ENCODE results near the gene KLHL30. TPM values are rescaled to one million over a fixed set of nuclear protein-coding genes. Genes with fewer than 3 reads are reported as not detected.

Gene KLHL30
- total RNA-seq, 1 donor from 2014 or later, result 0.26 TPM

DNA sequence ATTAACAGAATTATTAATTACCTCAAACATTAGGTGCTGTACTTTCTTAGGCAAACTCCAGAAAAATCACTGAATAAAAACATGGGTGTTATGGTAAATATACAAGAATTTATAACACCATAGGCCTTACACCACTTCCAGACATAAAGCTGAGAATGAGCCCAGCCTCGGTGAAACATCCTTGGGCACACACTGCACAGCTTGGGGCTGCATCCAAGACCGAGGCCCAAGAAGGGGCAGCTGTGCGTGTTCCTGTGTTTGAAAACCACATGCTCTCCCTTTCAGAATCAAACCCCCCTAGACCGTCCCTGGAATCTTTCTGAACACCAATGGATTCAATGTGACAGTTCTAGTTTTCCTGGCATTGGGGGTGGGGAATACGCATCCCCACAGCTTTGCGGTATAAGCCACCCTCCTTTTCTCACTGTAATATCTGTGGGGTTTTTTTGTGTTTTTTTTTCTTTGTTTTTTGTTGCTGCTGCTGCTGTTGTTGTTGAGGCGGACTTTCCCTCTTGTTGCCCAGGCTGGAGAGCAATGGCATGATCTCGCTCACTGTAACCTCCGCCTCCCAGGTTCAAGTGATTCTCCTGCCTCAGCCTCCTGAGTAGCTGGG lies 33.2 kb downstream of the KLHL30 start:
- H3K4me3 ChIP-seq (ENCODE audit: low read depth, low read length), result no peak overlapping the region
- DNase-seq (ENCODE audit: low read depth), result no peak
- H3K36me3 ChIP-seq (ENCODE audit: control insufficient read depth, insufficient read depth, low read length), result peaks cover 28% of the 10 kb centered on the region
- TF ChIP-seq, protein P1, sequence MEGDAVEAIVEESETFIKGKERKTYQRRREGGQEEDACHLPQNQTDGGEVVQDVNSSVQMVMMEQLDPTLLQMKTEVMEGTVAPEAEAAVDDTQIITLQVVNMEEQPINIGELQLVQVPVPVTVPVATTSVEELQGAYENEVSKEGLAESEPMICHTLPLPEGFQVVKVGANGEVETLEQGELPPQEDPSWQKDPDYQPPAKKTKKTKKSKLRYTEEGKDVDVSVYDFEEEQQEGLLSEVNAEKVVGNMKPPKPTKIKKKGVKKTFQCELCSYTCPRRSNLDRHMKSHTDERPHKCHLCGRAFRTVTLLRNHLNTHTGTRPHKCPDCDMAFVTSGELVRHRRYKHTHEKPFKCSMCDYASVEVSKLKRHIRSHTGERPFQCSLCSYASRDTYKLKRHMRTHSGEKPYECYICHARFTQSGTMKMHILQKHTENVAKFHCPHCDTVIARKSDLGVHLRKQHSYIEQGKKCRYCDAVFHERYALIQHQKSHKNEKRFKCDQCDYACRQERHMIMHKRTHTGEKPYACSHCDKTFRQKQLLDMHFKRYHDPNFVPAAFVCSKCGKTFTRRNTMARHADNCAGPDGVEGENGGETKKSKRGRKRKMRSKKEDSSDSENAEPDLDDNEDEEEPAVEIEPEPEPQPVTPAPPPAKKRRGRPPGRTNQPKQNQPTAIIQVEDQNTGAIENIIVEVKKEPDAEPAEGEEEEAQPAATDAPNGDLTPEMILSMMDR (IDR thresholded peaks at IDR 0.05; ENCODE audit: insufficient read depth, low read length, severe bottlenecking), result no peak
- H3K27me3 ChIP-seq (ENCODE audit: control insufficient read depth, insufficient read depth, low read length), result no peaks in the 10 kb centered on the region
- FAIRE-seq, result no peak

DNA sequence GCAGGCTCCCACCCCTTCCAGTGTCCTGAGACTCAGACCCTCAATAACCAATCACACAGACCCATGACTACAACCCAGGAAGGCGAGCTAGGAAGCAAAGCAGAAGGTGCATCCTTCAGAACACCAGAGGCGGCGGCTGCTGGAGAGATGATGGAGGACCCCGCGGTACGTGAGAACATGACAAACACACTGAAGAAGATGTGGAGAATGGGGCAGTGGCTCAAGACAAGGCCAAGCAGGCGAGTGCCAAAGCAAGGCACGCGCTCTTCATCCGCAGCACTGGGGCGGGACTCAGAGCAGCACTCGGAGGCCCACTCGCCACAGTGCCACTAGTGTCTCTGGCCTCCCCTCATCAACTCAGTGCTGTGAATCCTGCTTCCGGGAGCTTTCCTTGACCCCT lies 34.0 kb downstream of the KLHL30 start:
- no peak for FAIRE-seq
- TF ChIP-seq, protein P1 (IDR thresholded peaks at IDR 0.05; ENCODE audit: insufficient read depth, low read length, severe bottlenecking), result no peak
- peaks cover 27% of the 10 kb centered on the region for H3K36me3 ChIP-seq (ENCODE audit: control insufficient read depth, insufficient read depth, low read length)
- no peaks in the 10 kb centered on the region for H3K27me3 ChIP-seq (ENCODE audit: control insufficient read depth, insufficient read depth, low read length)
- no peak for DNase-seq (ENCODE audit: low read depth)
- no peak overlapping the region for H3K4me3 ChIP-seq (ENCODE audit: low read depth, low read length)

DNA sequence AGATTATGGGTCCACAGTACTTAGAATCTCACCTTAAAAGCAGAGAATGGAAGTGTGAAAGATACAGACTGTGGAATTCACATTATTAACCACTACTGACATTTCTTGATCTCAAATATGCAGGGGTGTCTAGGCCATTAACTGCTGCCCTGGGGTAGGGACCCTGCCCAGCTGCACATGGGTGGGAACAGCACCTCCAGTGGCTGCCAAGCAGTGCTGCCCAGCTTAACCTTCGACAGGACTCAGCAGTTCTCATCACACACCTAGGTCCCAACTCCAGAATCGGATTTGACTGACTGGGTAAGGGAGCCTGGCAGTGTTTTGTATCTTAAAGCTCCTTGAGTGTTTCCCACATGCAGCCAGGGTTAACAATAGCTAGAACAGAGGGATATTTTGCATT lies 35.2 kb downstream of the KLHL30 start:
- H3K4me3 ChIP-seq (ENCODE audit: low read depth, low read length), result no peak overlapping the region
- FAIRE-seq (no peak), DNase-seq (ENCODE audit: low read depth) (no peak)
- TF ChIP-seq, protein P1 (IDR thresholded peaks at IDR 0.05; ENCODE audit: insufficient read depth, low read length, severe bottlenecking), result no peak
- H3K36me3 ChIP-seq (ENCODE audit: control insufficient read depth, insufficient read depth, low read length), result peaks cover 24% of the 10 kb centered on the region
- no peaks in the 10 kb centered on the region for H3K27me3 ChIP-seq (ENCODE audit: control insufficient read depth, insufficient read depth, low read length)

DNA sequence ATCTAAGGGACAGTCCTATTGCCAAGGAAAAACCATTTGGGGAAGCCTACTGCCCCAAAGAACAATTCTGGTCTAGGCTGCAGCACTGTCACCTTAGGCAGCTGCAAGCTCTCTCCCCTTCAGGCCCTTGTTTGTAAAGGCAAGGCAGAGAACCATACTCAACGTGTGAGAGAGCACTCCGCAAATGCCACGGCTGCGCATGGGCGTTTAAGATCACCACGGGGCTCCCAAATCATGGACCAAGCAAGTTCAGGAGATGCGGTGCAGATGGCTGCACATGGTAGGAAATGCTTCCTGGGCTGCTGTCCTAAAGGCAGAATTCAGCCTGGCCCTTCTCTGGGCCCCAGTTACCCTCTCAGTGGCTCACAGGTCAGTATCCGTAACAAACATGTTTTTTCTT lies 35.8 kb downstream of the KLHL30 start:
- H3K4me3 ChIP-seq (ENCODE audit: low read depth, low read length), result no peak overlapping the region
- no peaks in the 10 kb centered on the region for H3K27me3 ChIP-seq (ENCODE audit: control insufficient read depth, insufficient read depth, low read length)
- FAIRE-seq (peak; percentile 18), DNase-seq (ENCODE audit: low read depth) (no peak)
- H3K36me3 ChIP-seq (ENCODE audit: control insufficient read depth, insufficient read depth, low read length), result peaks cover 26% of the 10 kb centered on the region
- TF ChIP-seq, protein P1 (IDR thresholded peaks at IDR 0.05; ENCODE audit: insufficient read depth, low read length, severe bottlenecking), result no peak

DNA sequence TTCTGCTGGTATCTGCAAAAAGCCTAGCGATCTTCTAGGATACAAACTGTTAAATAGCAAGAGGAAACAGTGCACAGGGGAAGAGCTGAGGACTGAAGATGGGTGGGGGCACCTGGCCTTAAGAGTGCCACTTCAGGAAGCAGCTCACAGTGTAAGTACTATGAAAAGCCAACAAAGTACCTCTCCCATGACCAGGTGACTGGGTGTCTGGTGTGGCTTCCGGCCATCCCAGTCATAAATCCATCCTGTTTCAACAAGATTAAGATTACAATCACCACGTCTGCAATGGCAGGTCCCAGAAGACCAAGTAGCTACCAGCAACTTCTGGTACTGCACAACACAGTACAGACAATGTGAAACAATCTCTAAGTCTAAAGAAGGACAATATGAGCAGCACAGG lies 36.2 kb downstream of the KLHL30 start:
- no peaks in the 10 kb centered on the region for H3K27me3 ChIP-seq (ENCODE audit: control insufficient read depth, insufficient read depth, low read length)
- no peak overlapping the region for H3K4me3 ChIP-seq (ENCODE audit: low read depth, low read length)
- TF ChIP-seq, protein P1 (IDR thresholded peaks at IDR 0.05; ENCODE audit: insufficient read depth, low read length, severe bottlenecking), result no peak
- H3K36me3 ChIP-seq (ENCODE audit: control insufficient read depth, insufficient read depth, low read length), result peaks cover 27% of the 10 kb centered on the region
- FAIRE-seq (no peak), DNase-seq (ENCODE audit: low read depth) (peak; percentile 59)

DNA sequence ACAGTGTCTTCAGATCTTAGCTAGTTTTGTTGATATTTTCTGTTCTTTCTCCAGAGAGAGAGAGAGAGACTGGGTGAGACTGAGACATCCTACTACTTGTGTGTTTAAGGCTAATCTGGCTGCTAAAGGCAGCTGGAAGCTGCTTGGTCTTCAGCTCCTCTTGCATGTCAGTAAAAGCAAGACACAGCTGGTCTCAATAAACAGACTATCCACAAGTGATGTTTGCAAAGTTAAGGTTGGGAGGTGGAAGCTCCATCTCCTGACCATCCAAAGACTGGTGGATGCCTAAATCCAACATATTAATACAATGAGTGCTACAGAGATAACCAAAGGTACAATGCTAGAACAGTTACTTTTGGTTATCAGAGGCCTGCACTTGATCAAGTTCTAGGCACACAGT lies 38.1 kb downstream of the KLHL30 start:
- Histone ChIP-seq H3K36me3 (ENCODE audit: control insufficient read depth, insufficient read depth, low read length) (peaks cover 28% of the 10 kb centered on the region), H3K4me3 (ENCODE audit: low read depth, low read length) (no peak overlapping the region), H3K27me3 (ENCODE audit: control insufficient read depth, insufficient read depth, low read length) (no peaks in the 10 kb centered on the region)
- no peak for FAIRE-seq
- DNase-seq (ENCODE audit: low read depth), result no peak
- TF ChIP-seq, protein P1 (IDR thresholded peaks at IDR 0.05; ENCODE audit: insufficient read depth, low read length, severe bottlenecking), result no peak
